H1 (cell line): ENCODE results near the gene RASGEF1B. TPM values are rescaled to one million over a fixed set of nuclear protein-coding genes. Genes with fewer than 3 reads are reported as not detected.

Source experiments
- CTCF ChIA-PET: fragments of 300-600 bp; sonication (Branson Sonifier 250); formaldehyde crosslinking; loops from one replicate; lab custom pipeline; 2021; ENCODE audit not compliant: partially characterized antibody; lab: Charles Lee
- POLR2A ChIA-PET: fragments of 300-600 bp; sonication (Branson Sonifier 250); formaldehyde crosslinking; loops from one replicate; lab custom pipeline; 2021; ENCODE audit warnings: inconsistent platforms; ENCODE audit not compliant: partially characterized antibody; lab: Charles Lee
- DNase-seq, 2 experiments: peaks; one replicate each; pipeline versions ENCODE4 v3.0.0 to v3.0.0-alpha.2; 2010 to 2022; ENCODE audit warnings: low spot score in 2 of 2, low read depth in 1 of 2, mixed read lengths in 1 of 2
- FAIRE-seq: peaks from 2 replicates; lab custom pipeline; 2011; peaks lifted over from hg19 to GRCh38; lab: Jason Lieb, UNC
- H2AFZ ChIP-seq: 2 replicates; pipeline ENCODE4 v1.8.1; 2012; ENCODE audit warnings: low read length, inconsistent platforms
- H2AK5ac ChIP-seq: 2 replicates; pipeline ENCODE4 v1.6.1; 2013; ENCODE audit warnings: low read depth, low read length
- H2BK120ac ChIP-seq: replicated peaks from 2 replicates; pipeline ENCODE3; 2013; ENCODE audit warnings: low read depth, low read length, inconsistent platforms
- H2BK12ac ChIP-seq: 2 replicates; pipeline ENCODE4 v1.6.1; 2013; ENCODE audit warnings: low read depth, low read length
- H2BK15ac ChIP-seq: 2 replicates; pipeline ENCODE4 v1.6.1; 2013; ENCODE audit warnings: low read length
- H2BK20ac ChIP-seq: 2 replicates; pipeline ENCODE4 v1.6.1; 2013; ENCODE audit warnings: low read length
- H2BK5ac ChIP-seq: 2 replicates; pipeline ENCODE4 v1.6.1; 2013; ENCODE audit warnings: low read depth, low read length
- H3K14ac ChIP-seq: 2 replicates; pipeline ENCODE4 v1.6.1; 2013; ENCODE audit warnings: inconsistent platforms; ENCODE audit not compliant: insufficient read length
- H3K18ac ChIP-seq: 2 replicates; pipeline ENCODE4 v1.6.1; 2013; ENCODE audit warnings: low read length; ENCODE audit errors: extremely low read depth
- H3K23ac ChIP-seq: 2 replicates; pipeline ENCODE4 v1.6.1; 2013; ENCODE audit warnings: inconsistent platforms; ENCODE audit not compliant: insufficient read length
- H3K23me2 ChIP-seq: 2 replicates; pipeline ENCODE4 v1.6.1; 2013; ENCODE audit warnings: low read depth, low read length
- H3K27ac ChIP-seq: 2 replicates; pipeline ENCODE4 v1.6.1; 2011; ENCODE audit warnings: low read depth, low read length, inconsistent platforms
- H3K27me3 ChIP-seq, 4 experiments: replicated peaks in 1 of 4; 1 replicate in 1 of 4; 2 replicates in 3 of 4; pipeline versions ENCODE4 v1.6.1 to v1.8.1; 2011 to 2013; ENCODE audit warnings: low read length in 3 of 4, mild to moderate bottlenecking in 3 of 4, inconsistent platforms in 2 of 4, mixed read lengths in 2 of 4, moderate library complexity in 1 of 4; ENCODE audit not compliant: control insufficient read depth in 3 of 4, insufficient read depth in 3 of 4; ENCODE audit errors: extremely low read depth in 1 of 4
- H3K36me3 ChIP-seq, 4 experiments: 2 replicates each; pipeline versions ENCODE4 v1.6.1 to v1.8.1; 2011 to 2013; ENCODE audit warnings: mild to moderate bottlenecking in 4 of 4, low read length in 3 of 4, moderate library complexity in 2 of 4, control low read depth in 1 of 4, inconsistent platforms in 1 of 4; ENCODE audit not compliant: insufficient read depth in 4 of 4, control insufficient read depth in 2 of 4
- H3K4ac ChIP-seq: replicated peaks from 2 replicates; pipeline ENCODE3; 2013; ENCODE audit warnings: low read length, low read depth, mixed read lengths, inconsistent platforms; ENCODE audit not compliant: insufficient read length
- H3K4me1 ChIP-seq, 4 experiments: replicated peaks in 1 of 4; 1 replicate in 1 of 4; 2 replicates in 3 of 4; pipeline versions ENCODE4 v1.6.1 to v1.8.1; 2011 to 2013; ENCODE audit warnings: low read length in 3 of 4, inconsistent platforms in 2 of 4, mixed read lengths in 1 of 4; ENCODE audit not compliant: insufficient read depth in 4 of 4, control insufficient read depth in 3 of 4
- H3K4me2 ChIP-seq, 2 experiments: 2 replicates each; pipeline versions ENCODE4 v1.6.1 to v1.8.1; 2011 to 2013; ENCODE audit warnings: low read depth in 2 of 2, low read length in 2 of 2, control low read depth in 1 of 2, inconsistent platforms in 1 of 2, mild to moderate bottlenecking in 1 of 2; ENCODE audit not compliant: insufficient read depth in 1 of 2
- H3K4me3 ChIP-seq, 4 experiments: fragments of 200-600, 300-600 bp in 1 of 4; sonication (generic), shearing (Covaris generic), sonication (Bioruptor Twin) in 1 of 4; 2 replicates each; pipeline versions ENCODE4 v1.5.1 to v1.8.1; 2011 to 2016; ENCODE audit warnings: low read length in 4 of 4, low read depth in 3 of 4, control low read depth in 2 of 4, inconsistent platforms in 2 of 4, mild to moderate bottlenecking in 2 of 4, mixed read lengths in 1 of 4, moderate library complexity in 1 of 4; ENCODE audit not compliant: insufficient read depth in 2 of 4; ENCODE audit errors: extremely low read depth in 1 of 4
- H3K56ac ChIP-seq: replicated peaks from 2 replicates; pipeline ENCODE3; 2013; ENCODE audit warnings: low read depth, mild to moderate bottlenecking, mixed read lengths, low read length, inconsistent platforms; ENCODE audit not compliant: insufficient read length
- H3K79me1 ChIP-seq: 2 replicates; pipeline ENCODE4 v1.6.1; 2013; ENCODE audit warnings: low read depth, low read length, control low read depth
- H3K79me2 ChIP-seq, 2 experiments: 2 replicates each; pipeline versions ENCODE4 v1.6.1 to v1.8.1; 2012 to 2013; ENCODE audit warnings: low read length in 2 of 2, mild to moderate bottlenecking in 2 of 2, inconsistent platforms in 1 of 2; ENCODE audit not compliant: insufficient read depth in 2 of 2, control insufficient read depth in 1 of 2
- H3K9ac ChIP-seq, 4 experiments: replicated peaks in 1 of 4; 1 replicate in 1 of 4; 2 replicates in 3 of 4; pipeline versions ENCODE4 v1.6.1 to v1.8.1; 2011 to 2013; ENCODE audit warnings: low read depth in 3 of 4, low read length in 3 of 4, control low read depth in 2 of 4, mild to moderate bottlenecking in 2 of 4, moderate library complexity in 2 of 4, inconsistent platforms in 1 of 4; ENCODE audit errors: extremely low read depth in 1 of 4
- H3K9me3 ChIP-seq, 2 experiments: 2 replicates each; pipeline versions ENCODE4 v1.6.1 to v1.8.1; 2012 to 2013; ENCODE audit warnings: mild to moderate bottlenecking in 2 of 2, moderate library complexity in 2 of 2, control low read depth in 1 of 2, inconsistent platforms in 1 of 2, low read depth in 1 of 2, low read length in 1 of 2, mixed read lengths in 1 of 2; ENCODE audit not compliant: insufficient read depth in 2 of 2
- H4K20me1 ChIP-seq, 2 experiments: replicated peaks in 1 of 2; 2 replicates each; pipeline versions ENCODE3 to v1.8.1; 2011 to 2013; ENCODE audit warnings: inconsistent platforms in 2 of 2, low read length in 2 of 2, mild to moderate bottlenecking in 1 of 2; ENCODE audit not compliant: insufficient read depth in 2 of 2, control insufficient read depth in 1 of 2
- H4K5ac ChIP-seq: 2 replicates; pipeline ENCODE4 v1.6.1; 2013; ENCODE audit warnings: low read length, low read depth, mixed read lengths, inconsistent platforms; ENCODE audit not compliant: insufficient read length
- H4K8ac ChIP-seq: 2 replicates; pipeline ENCODE4 v1.8.0; 2013; ENCODE audit warnings: mild to moderate bottlenecking, moderate library complexity, low read length, inconsistent platforms; ENCODE audit not compliant: insufficient read depth; ENCODE audit errors: extremely low read depth
- H4K91ac ChIP-seq: replicated peaks from 2 replicates; pipeline ENCODE3; 2013; ENCODE audit warnings: low read length, mixed read lengths, inconsistent platforms; ENCODE audit not compliant: insufficient read length
- ASH2L ChIP-seq: fragments of 200-600, 300-600 bp; sonication (generic); IDR thresholded peaks from one replicate; pipeline ENCODE4 v1.7.1; 2017; ENCODE audit warnings: low read length
- BACH1 ChIP-seq: IDR thresholded peaks from 2 replicates; pipeline ENCODE4 v1.6.1; 2012; ENCODE audit warnings: low read length, improper control_type of control experiment
- CREB1 ChIP-seq: IDR thresholded peaks from 2 replicates; pipeline ENCODE4 v1.6.1; 2012; ENCODE audit warnings: inconsistent platforms
- EZH2 ChIP-seq: fragments of 200-600 bp; sonication (generic); IDR thresholded peaks from 2 replicates; pipeline ENCODE4 v1.7.1; 2012; ENCODE audit warnings: low read depth, mild to moderate bottlenecking, moderate library complexity, low read length, inconsistent platforms; ENCODE audit not compliant: severe bottlenecking
- FOSL1 ChIP-seq: IDR thresholded peaks from 2 replicates; pipeline ENCODE4 v1.6.1; 2011; ENCODE audit warnings: mild to moderate bottlenecking, low read depth, low read length, moderate library complexity; ENCODE audit not compliant: insufficient read depth
- KDM4A ChIP-seq: IDR thresholded peaks from one replicate; pipeline ENCODE4 v1.7.1; 2012; ENCODE audit warnings: low read depth, mild to moderate bottlenecking, moderate library complexity, low read length, inconsistent platforms; ENCODE audit not compliant: severe bottlenecking
- PHF8 ChIP-seq: fragments of 200-600 bp; sonication (generic); conservative IDR thresholded peaks from 2 replicates; pipeline ENCODE4 v1.7.1; 2012; ENCODE audit warnings: low read depth, mild to moderate bottlenecking, inconsistent platforms, low read length, moderate library complexity
- POLR2AphosphoS5 ChIP-seq: IDR thresholded peaks from 2 replicates; pipeline ENCODE4 v1.6.1; 2011; ENCODE audit warnings: low read depth, low read length
- RFX5 ChIP-seq: IDR thresholded peaks from 2 replicates; pipeline ENCODE4 v1.6.1; 2011; ENCODE audit warnings: low read depth, low read length, improper control_type of control experiment, borderline replicate concordance
- SIRT6 ChIP-seq: IDR thresholded peaks from one replicate; pipeline ENCODE4 v1.7.1; 2012; ENCODE audit warnings: low read length, inconsistent platforms
- SIX5 ChIP-seq: IDR thresholded peaks from 2 replicates; pipeline ENCODE4 v1.6.1; 2011; ENCODE audit warnings: mild to moderate bottlenecking, low read depth, low read length
- TAF1 ChIP-seq: IDR thresholded peaks from 2 replicates; pipeline ENCODE4 v1.6.1; 2011; ENCODE audit warnings: mild to moderate bottlenecking, low read depth, low read length
- TBP ChIP-seq: IDR thresholded peaks from 2 replicates; pipeline ENCODE4 v1.6.1; 2011; ENCODE audit warnings: low read depth, low read length, improper control_type of control experiment
- TEAD4 ChIP-seq: IDR thresholded peaks from 2 replicates; pipeline ENCODE4 v1.6.1; 2012; ENCODE audit warnings: low read depth, low read length, inconsistent platforms, mixed read lengths
- WGBS, 2 experiments: shearing (Covaris generic) in 1 of 2; methylation state at CpG; one replicate each; pipeline versions ENCODE4 v1.1.6 to v1.1.7; 2013 to 2015; ENCODE audit warnings: low lambda C conversion rate in 2 of 2, mixed read lengths in 2 of 2, inconsistent platforms in 1 of 2, low coverage in 1 of 2, missing lambda C conversion rate in 1 of 2; ENCODE audit not compliant: insufficient replicate concordance in 2 of 2, insufficient coverage in 1 of 2, insufficient read length in 1 of 2; ENCODE audit errors: extremely low coverage in 1 of 2, missing lambda C conversion rate in 1 of 2; 5-methylcytosine and 5-hydroxymethylcytosine counted together
- polyA plus RNA-seq, 7 experiments: library from polyadenylated mRNA; depleted of rRNA in 3 of 7; stranded (reverse) in 5 of 7; unstranded in 2 of 7; fragments of >200 nt in 5 of 7; fragments of 200-250 nt in 2 of 7; gene quantifications; 1 replicate in 5 of 7; 2 replicates in 1 of 7; 4 replicates in 1 of 7; pipeline versions ENCODE4 v1.2.1 to v1.2.3, GENCODE V29; 2011 to 2013; ENCODE audit warnings: missing spikeins in 2 of 7, mixed read lengths in 2 of 7
- total RNA-seq: library from RNA; stranded (reverse); fragmentation: NEBNext Ultra II Directional; extraction: Animal tissue kit (Norgen Biotek cat#: 25700); gene quantifications from 2 replicates; pipeline ENCODE4 v1.2.1, GENCODE V29; 2021
- TF ChIP-seq, protein P1 (sequence below): IDR thresholded peaks from 2 replicates; pipeline ENCODE4 v1.6.1; 2012; ENCODE audit warnings: inconsistent platforms

The RASGEF1B gene
- total and polyA plus RNA-seq, 2 of the 8 experiments (the other 6 are each of a cell fraction or from before 2014, with no cell fraction given), result 1.6 to 4.7 TPM

DNA sequence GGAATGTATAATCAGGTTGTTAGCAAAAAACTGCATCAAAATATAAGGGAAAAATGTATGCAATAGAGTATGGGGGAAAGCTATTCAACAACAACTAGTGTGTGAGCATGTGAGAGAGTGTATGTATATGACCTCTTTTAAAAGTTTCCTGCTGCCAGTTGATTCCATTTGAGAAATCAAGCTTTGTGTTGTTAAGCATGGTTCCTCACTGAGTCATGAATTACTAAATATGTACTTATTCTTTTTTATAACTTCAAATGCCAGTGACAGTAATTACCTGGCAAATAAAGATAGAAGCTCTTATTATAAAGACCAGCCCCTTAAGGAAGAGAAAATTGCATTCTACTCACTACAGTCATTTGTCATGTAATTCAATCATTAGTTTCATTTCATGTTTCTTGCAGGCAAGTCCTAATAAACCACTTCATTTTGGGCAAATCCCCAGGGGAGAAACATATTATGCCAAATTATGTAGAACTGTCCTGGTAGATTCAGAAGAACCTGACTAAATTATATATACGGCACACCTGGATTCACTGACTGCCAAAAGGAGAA is 19.2 kb downstream of the RASGEF1B start:
- no peak overlapping the region for H2AFZ ChIP-seq
- H2BK12ac ChIP-seq, result no peak overlapping the region
- H3K79me2 ChIP-seq, result no peaks in the 10 kb centered on the region
- WGBS, 2 experiments, result 67% methylated on average over 1 of the region's 1 CpG; no CpG with 5 or more reads in 1 of the 2 experiments
- H3K4me1 ChIP-seq, result peaks cover 0 to 6% (median 2%) of the 10 kb centered on the region in 4 experiments; a peak in 1 of 7 replicates
- no peaks in the 10 kb centered on the region for H3K79me1 ChIP-seq
- no peaks in the 10 kb centered on the region for H3K36me3 ChIP-seq
- no peak overlapping the region for H2BK5ac ChIP-seq
- no peak overlapping the region for H3K4me2 ChIP-seq
- no peak overlapping the region for H3K4me3 ChIP-seq
- no peak overlapping the region for H3K9ac ChIP-seq
- H3K4ac ChIP-seq, result no peak overlapping the region
- H3K27me3 ChIP-seq, result no peaks in the 10 kb centered on the region
- FAIRE-seq (no peak), DNase-seq (no peak)
- no peak overlapping the region for H3K56ac ChIP-seq
- no peaks in the 10 kb centered on the region for H3K23me2 ChIP-seq
- H2BK20ac ChIP-seq, result no peak overlapping the region
- no peak overlapping the region for H2AK5ac ChIP-seq
- H3K18ac ChIP-seq, result no peak overlapping the region
- H4K5ac ChIP-seq, result no peak overlapping the region
- no peak overlapping the region for H2BK120ac ChIP-seq
- H4K91ac ChIP-seq, result no peak overlapping the region
- ChIA-PET POLR2A (interaction anchor here (0.8 kb wide), 1 partner anchor 16 kb away, joined by 5 read pairs; no protein-coding TSS in a partner anchor), CTCF (interaction anchor here (1.0 to 2.6 kb wide), 5 partner anchors 13 to 749 kb away, joined by 3 to 10 read pairs (median 4); no protein-coding TSS in a partner anchor)
- no peak overlapping the region for H4K8ac ChIP-seq
- no peaks in the 10 kb centered on the region for H4K20me1 ChIP-seq
- no peak for TF ChIP-seq BACH1
- no peak for TF ChIP-seq SIX5
- no peak for TF ChIP-seq TAF1
- no peak for TF ChIP-seq ASH2L
- no peak for TF ChIP-seq FOSL1
- no peak for TF ChIP-seq EZH2
- no peak for TF ChIP-seq SIRT6
- no peak for TF ChIP-seq KDM4A
- TF ChIP-seq CREB1, result no peak
- TF ChIP-seq, protein P1, sequence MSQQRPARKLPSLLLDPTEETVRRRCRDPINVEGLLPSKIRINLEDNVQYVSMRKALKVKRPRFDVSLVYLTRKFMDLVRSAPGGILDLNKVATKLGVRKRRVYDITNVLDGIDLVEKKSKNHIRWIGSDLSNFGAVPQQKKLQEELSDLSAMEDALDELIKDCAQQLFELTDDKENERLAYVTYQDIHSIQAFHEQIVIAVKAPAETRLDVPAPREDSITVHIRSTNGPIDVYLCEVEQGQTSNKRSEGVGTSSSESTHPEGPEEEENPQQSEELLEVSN, result no peak
- TF ChIP-seq RFX5, result no peak
- no peak for TF ChIP-seq TBP
- TF ChIP-seq POLR2AphosphoS5, result no peak
- TF ChIP-seq TEAD4, result no peak
- no peak for TF ChIP-seq PHF8
- H3K9me3 ChIP-seq, result no peaks in the 10 kb centered on the region
- H3K14ac ChIP-seq, result no peak overlapping the region
- no peak overlapping the region for H3K27ac ChIP-seq
- no peak overlapping the region for H2BK15ac ChIP-seq
- no peak overlapping the region for H3K23ac ChIP-seq
